HG03103 (cell line): ENCODE results near the gene RTP3.
"Not testable (repeated sequence)": the region's sequence is repeated elsewhere in the genome, so short reads cannot be mapped to it uniquely, and the experiment has no call there.

ENCODE experiments used
- ATAC-seq: cut with Tn5 transposase; IDR thresholded peaks from one replicate; pipeline ENCODE4 v1.9.1; 2021; ENCODE audit warnings: low read depth; ENCODE audit not compliant: unreplicated experiment

RTP3 gene

GRCh38 chr3:46542801-46543201 is 45.0 kb downstream of the RTP3 start:
- no peak for ATAC-seq

GRCh38 chr3:46544771-46545503 is 47.2 kb downstream of the RTP3 start:
- no peak for ATAC-seq

- no peak for ATAC-seq
These were observed 48.2 kb downstream of the RTP3 start for GRCh38 chr3:46545818-46546630.

- no peak for ATAC-seq
These were observed 49.2 kb downstream of the RTP3 start for GRCh38 chr3:46546896-46547440.

GRCh38 chr3:46548611-46549010 is 50.8 kb downstream of the RTP3 start:
- not testable (repeated sequence) for ATAC-seq

- no peak for ATAC-seq
These were observed 51.7 kb downstream of the RTP3 start for GRCh38 chr3:46549408-46549904.

- ATAC-seq = no peak
These were observed 52.2 kb downstream of the RTP3 start for GRCh38 chr3:46549989-46550388.
